HG03025 (cell line): ENCODE data around the gene WDCP.
"Not testable (repeated sequence)": the region's sequence is repeated elsewhere in the genome, so short reads cannot be mapped to it uniquely, and the experiment has no call there.

Source experiments
- ATAC-seq: cut with Tn5 transposase; IDR thresholded peaks from one replicate; pipeline ENCODE4 v1.9.1; 2021; ENCODE audit warnings: mild to moderate bottlenecking, moderate library complexity; ENCODE audit not compliant: unreplicated experiment, low FRiP score

Gene WDCP

GRCh38 chr2:24024018-24024417 is 23.2 kb downstream of the WDCP start:
- no peak for ATAC-seq

- ATAC-seq, result no peak
Observed at GRCh38 chr2:24022975-24023575, 24.1 kb downstream of the WDCP start.

DNA sequence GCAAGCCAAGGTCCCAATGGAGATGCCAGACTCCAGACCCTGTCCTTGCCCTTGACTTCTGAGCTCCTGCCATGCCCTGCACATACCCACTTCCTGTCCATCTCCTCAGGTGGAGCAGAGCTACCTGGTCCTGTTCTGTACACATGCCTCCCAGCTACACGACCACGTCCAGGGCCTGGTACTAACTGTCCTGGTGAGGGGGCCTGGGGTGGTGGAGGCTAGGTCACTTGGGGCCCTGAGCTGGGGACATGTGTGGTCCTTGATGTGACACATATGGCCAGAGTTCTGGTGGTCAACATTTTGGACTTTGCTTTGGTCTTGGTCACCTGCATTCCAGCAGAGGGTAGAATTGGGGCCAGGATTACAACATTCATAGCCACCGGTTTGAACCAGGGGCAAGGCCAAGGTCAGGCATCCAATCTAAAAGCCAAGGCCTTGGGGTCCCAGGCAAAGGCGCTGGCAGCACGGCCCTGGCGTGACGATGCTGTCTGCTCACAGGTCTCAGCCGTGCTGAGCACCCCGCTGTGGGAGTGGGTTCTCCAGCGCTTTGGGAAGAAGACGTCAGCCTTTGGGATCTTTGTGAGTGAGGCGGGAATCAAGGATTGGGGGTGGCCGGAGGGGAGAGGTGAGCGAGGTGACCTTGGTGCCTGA is 24.7 kb downstream of the WDCP start:
- ATAC-seq, result no peak

GRCh38 chr2:24021122-24021998 is 25.8 kb downstream of the WDCP start:
- ATAC-seq, result no peak

DNA sequence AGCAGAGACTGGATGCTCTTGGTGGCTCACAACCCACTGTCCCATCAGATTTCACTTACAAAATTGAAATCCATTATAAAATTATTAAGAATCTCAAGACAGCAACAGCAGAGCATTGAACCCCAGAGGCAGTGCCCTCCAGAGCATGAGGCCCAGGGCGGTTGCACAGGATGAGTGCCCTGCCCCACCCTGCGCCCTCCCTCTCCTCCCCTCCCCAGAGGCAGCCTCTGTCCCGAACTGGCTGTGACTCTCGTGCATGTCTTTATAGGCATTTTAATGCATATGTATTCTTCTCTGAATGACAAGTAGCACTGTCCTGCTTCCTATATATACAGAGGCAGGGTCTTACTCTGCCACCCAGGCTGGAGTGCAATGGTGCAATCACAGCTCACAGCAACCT is 26.9 kb downstream of the WDCP start:
- no peak for ATAC-seq

- no peak for ATAC-seq
Observed at GRCh38 chr2:24019729-24020128, 27.5 kb downstream of the WDCP start.

GRCh38 chr2:24018241-24018640 is 28.9 kb downstream of the WDCP start:
- ATAC-seq, result no peak

- ATAC-seq, result no peak
Observed at GRCh38 chr2:24017711-24018110, 29.5 kb downstream of the WDCP start.

GRCh38 chr2:24016853-24017703 is 30.1 kb downstream of the WDCP start:
- no peak for ATAC-seq

GRCh38 chr2:24016376-24016761 is 30.8 kb downstream of the WDCP start:
- no peak for ATAC-seq

DNA sequence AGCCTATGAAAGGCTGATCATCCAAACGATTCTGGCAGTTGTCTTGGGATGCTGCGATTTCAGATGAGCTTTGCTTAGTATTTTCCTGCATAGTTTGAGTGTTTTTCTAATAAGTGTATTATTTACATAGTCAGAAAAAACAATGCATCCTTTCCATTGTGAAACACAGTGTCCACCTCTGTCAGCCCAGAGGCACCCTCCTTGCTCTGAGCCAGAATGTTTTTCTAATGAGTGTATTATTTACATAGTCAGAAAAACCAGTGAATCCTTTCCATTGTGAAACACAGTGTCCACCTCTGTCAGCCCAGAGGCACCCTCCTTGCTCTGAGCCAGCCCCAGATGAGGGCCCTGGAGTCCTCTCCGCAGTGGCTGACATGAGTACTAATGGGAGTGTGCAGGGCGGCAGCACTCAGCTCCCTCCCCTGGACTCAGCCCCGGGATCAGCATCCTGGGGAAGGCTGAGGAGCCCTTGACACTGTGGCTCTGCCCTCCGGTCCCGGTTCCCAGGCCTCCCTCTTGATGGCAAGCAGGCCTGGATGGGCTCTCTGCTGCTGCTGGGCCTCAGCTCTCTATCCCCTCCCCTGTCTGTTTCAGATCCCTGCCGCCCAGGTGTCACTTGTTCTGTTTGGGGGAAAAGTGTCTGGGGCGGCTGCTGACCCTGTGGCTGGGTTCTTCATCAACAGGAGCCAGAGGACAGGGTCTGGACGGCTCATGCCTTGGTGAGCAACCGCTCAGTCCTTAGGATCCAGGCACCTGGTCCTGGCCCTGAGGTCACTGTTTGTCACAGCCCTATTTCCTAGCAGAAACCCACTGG is 31.4 kb downstream of the WDCP start:
- ATAC-seq, result no peak

- not testable (repeated sequence) for ATAC-seq
Observed at GRCh38 chr2:24014902-24015301, 32.3 kb downstream of the WDCP start.

- no peak for ATAC-seq
Observed at GRCh38 chr2:24012521-24013188, 34.5 kb downstream of the WDCP start.

DNA sequence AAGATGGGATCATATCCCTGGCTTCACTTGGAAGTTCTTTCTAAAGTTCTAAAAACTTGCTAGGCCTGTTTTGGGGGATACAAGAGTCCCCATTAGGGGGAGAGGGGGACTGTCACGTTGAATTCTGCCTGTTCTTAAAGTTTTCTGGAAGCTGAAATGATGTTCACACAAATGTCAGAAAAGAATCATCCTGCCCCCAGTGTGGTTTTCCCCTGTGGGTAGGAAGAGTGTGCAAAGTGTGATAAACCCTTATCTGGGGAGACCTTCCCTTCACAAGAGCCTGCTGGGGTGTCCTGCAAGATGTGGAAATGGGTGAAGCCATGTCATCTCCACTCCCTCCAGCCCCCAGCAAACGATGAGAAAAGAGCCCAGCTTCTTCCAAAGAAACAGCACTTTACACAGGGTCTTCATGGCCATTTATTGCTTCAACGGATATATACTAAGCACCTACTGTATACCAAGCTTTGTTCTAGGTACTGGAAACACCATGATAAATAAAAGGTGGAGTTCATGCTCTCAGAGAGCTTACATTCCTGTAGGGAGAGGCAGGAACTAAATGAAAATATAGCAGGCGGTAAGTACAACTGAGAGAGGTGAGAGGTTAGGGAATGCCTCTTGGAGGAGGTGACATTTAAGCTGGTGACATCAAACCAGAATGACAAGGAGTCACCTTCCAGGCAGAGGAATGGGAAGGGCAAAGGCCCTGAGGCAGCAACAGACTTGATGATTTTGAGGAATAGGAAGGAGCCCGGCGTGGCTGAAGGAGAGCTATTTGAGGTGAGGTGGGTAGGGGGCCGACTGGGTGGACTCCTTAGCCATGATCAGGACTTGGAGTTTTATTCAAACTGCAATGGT is 35.7 kb downstream of the WDCP start:
- no peak for ATAC-seq

DNA sequence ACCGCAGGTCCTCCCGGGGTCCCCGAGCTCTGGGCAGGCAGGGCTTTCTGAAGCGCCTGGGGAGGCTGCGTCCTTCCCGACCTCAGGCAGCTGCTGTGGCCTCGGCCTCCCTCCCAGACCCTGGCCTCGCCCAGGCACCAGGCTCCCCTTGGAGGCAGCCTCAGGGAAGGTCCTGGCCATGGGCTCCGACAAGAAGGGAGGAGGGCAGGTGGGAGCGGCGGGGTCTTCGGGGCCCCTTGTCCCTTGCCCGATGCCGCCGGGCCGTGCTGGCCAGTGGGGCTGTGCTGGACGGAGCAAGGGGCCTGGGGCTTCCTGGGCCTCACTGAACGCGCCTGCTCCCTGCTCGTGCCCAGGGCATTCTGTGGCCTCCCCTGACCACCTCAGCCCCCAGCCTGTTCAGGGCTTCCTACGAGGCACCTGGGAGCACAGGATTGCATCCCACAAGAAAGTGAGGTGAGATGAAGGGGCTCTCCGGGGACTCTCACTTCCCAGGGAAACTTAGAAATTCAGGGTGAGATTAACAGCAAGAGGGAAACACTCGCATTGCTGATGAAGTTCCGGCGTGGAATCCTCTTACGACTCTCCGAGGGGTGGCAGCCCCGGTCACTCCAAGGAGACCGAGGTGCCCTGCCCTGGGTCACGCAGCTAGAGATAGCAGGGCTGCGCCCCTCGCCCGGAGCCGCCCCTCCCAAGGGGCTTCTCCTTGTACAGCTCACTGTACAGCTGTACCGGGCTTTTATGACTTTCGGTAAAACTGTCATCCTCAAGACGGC is 36.5 kb downstream of the WDCP start:
- no peak for ATAC-seq

GRCh38 chr2:24009680-24010476 is 37.3 kb downstream of the WDCP start, which contains the start of gene MFSD2B:
Gene MFSD2B, plus strand, starts transcription at chr2:24010085. Its CDS starts 12 bp downstream, at chr2:24010097.
- ATAC-seq, result no peak

GRCh38 chr2:24009367-24009679 is 37.9 kb downstream of the WDCP start:
- no peak for ATAC-seq
